PFSK-1 (cell line): Measurements from ENCODE around the gene ZNF217.

ENCODE experiments used
- FOXP2 ChIP-seq: optimal IDR thresholded peaks from 2 replicates; pipeline ENCODE3; 2011; ENCODE audit warnings: borderline replicate concordance, control low read depth, inconsistent platforms; ENCODE audit not compliant: insufficient read depth; ENCODE audit errors: extremely low read length, extremely low read depth
- POLR2AphosphoS5 ChIP-seq: IDR thresholded peaks from 2 replicates; pipeline ENCODE4 v1.6.1; 2012; ENCODE audit warnings: low read depth, mild to moderate bottlenecking, control low read depth, low read length, moderate library complexity
- SIN3A ChIP-seq: IDR thresholded peaks from 2 replicates; pipeline ENCODE4 v1.6.1; 2012; ENCODE audit warnings: mild to moderate bottlenecking, low read length, moderate library complexity, borderline replicate concordance; ENCODE audit not compliant: insufficient read depth

The ZNF217 gene

GRCh38 chr20:53517146-53517545 lies 76.5 kb downstream of the ZNF217 start:
- TF ChIP-seq FOXP2: peak; percentile 85
- TF ChIP-seq POLR2AphosphoS5: no peak
- TF ChIP-seq SIN3A: peak; percentile 52; the same call in 1 of the 2 replicates
